G401.6 (cell line): ENCODE results near the gene NEU1.

Experiments
- FAIRE-seq: peaks from 2 replicates; lab custom pipeline; 2012; peaks lifted over from hg19 to GRCh38; lab: Jason Lieb, UNC

NEU1 gene

GRCh38 chr6:31892821-31893220 lies 30.2 kb upstream of the NEU1 start:
- no peak for FAIRE-seq

GRCh38 chr6:31889331-31889972 lies 26.8 kb upstream of the NEU1 start:
- FAIRE-seq = no peak

- no peak for FAIRE-seq
These were observed 25.9 kb upstream of the NEU1 start for GRCh38 chr6:31888276-31889258.

- no peak for FAIRE-seq
These were observed 24.8 kb upstream of the NEU1 start for GRCh38 chr6:31887173-31888007.

- FAIRE-seq = no peak
These were observed 23.9 kb upstream of the NEU1 start for GRCh38 chr6:31886541-31886991.

- no peak for FAIRE-seq
These were observed 22.0 kb upstream of the NEU1 start for GRCh38 chr6:31884528-31885035.

- FAIRE-seq = no peak
These were observed 21.1 kb upstream of the NEU1 start for GRCh38 chr6:31883676-31884075.

- no peak for FAIRE-seq
These were observed 19.7 kb upstream of the NEU1 start for GRCh38 chr6:31882344-31882743.

- no peak for FAIRE-seq
These were observed 18.7 kb upstream of the NEU1 start for GRCh38 chr6:31881136-31881859.

GRCh38 chr6:31880616-31881015 lies 18.0 kb upstream of the NEU1 start:
- no peak for FAIRE-seq

- no peak for FAIRE-seq
These were observed 17.3 kb upstream of the NEU1 start for GRCh38 chr6:31879901-31880300.

GRCh38 chr6:31879143-31879542 lies 16.5 kb upstream of the NEU1 start:
- FAIRE-seq = no peak

GRCh38 chr6:31878726-31879125 lies 16.1 kb upstream of the NEU1 start, which contains the start of gene SLC44A4:
TSS of gene SLC44A4 (minus strand) at chr6:31878997. CDS start at chr6:31878980, 17 bp downstream.
- FAIRE-seq = no peak

GRCh38 chr6:31878222-31878621 lies 15.6 kb upstream of the NEU1 start:
- no peak for FAIRE-seq

- no peak for FAIRE-seq
These were observed 15.1 kb upstream of the NEU1 start for GRCh38 chr6:31877651-31878161.

- FAIRE-seq = no peak
These were observed 14.6 kb upstream of the NEU1 start for GRCh38 chr6:31877125-31877650.

GRCh38 chr6:31876357-31876756 lies 13.7 kb upstream of the NEU1 start:
- no peak for FAIRE-seq

- no peak for FAIRE-seq
These were observed 13.3 kb upstream of the NEU1 start for GRCh38 chr6:31875877-31876276.

- FAIRE-seq = no peak
These were observed 12.4 kb upstream of the NEU1 start for GRCh38 chr6:31874836-31875572.

- no peak for FAIRE-seq
These were observed 11.6 kb upstream of the NEU1 start for GRCh38 chr6:31874084-31874670.
